Measurements from ENCODE around the gene MAD1L1.

DNA sequence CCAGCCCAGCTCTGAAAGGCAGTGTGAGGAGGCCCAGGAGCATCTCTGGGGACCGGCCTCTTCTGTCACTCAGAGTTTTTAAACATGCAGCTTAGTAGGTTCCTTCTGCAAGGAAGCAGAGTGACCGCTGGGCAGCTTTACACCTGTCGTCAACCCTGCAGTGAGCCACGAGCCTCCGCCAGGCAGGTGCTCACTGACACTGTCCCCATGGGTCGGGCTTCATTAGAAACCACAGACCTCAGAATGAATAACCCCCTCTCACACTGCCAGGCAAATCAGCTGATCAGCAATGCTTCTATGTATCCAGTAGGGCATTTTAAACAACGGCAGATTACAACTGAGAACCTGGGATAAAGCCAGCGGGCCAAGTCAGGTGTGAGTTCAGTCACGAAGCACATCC is 106.1 kb downstream of the MAD1L1 start:
- TF ChIP-seq, protein P1, sequence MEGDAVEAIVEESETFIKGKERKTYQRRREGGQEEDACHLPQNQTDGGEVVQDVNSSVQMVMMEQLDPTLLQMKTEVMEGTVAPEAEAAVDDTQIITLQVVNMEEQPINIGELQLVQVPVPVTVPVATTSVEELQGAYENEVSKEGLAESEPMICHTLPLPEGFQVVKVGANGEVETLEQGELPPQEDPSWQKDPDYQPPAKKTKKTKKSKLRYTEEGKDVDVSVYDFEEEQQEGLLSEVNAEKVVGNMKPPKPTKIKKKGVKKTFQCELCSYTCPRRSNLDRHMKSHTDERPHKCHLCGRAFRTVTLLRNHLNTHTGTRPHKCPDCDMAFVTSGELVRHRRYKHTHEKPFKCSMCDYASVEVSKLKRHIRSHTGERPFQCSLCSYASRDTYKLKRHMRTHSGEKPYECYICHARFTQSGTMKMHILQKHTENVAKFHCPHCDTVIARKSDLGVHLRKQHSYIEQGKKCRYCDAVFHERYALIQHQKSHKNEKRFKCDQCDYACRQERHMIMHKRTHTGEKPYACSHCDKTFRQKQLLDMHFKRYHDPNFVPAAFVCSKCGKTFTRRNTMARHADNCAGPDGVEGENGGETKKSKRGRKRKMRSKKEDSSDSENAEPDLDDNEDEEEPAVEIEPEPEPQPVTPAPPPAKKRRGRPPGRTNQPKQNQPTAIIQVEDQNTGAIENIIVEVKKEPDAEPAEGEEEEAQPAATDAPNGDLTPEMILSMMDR (IDR thresholded peaks at IDR 0.05; ENCODE audit: insufficient read depth, low read depth, low read length): no peak
- no peak for TF ChIP-seq EZH2 (IDR thresholded peaks at IDR 0.05; ENCODE audit: insufficient read depth, low read length)
